MG63 (cell line): ENCODE data around the gene NPHP1. TPM values are rescaled to one million over a fixed set of nuclear protein-coding genes. Genes with fewer than 3 reads are reported as not detected.

ENCODE experiments used
- total RNA-seq: library from RNA; depleted of rRNA; stranded (reverse); fragments of >200 nt; shearing (Covaris generic); gene quantifications from 2 replicates; pipeline ENCODE4 v1.2.3, GENCODE V29; 2014; ENCODE audit warnings: low replicate concordance; rRNA removed

Gene NPHP1
- total RNA-seq, 1 experiment from 2014 or later, result 2.5 TPM

Other genes with a start within 250 kb of the NPHP1 start
- gene MALL, start 89.2 kb downstream of the NPHP1 start, total RNA-seq, result not detected in 2 replicates
- gene MTLN, start 7.5 kb upstream of the NPHP1 start, total RNA-seq, result 56.1 and 64.8 TPM in 2 replicates